Lung (tissue), 12 donors: ENCODE results near the gene FGD5. TPM values are rescaled to one million over a fixed set of nuclear protein-coding genes. Genes with fewer than 3 reads are reported as not detected.

Experiments used
- ATAC-seq: fragments of 200-7000 bp; cut with Tn5 transposase; one replicate; pipeline ENCODE4 v1.9.1; 2020; ENCODE audit warnings: moderate number of reproducible peaks; ENCODE audit not compliant: insufficient read depth, low FRiP score
- DNase-seq, 3 donors: peaks; one replicate each; pipeline ENCODE4 v3.0.0-alpha.2; 2013 to 2017
- H3K27ac ChIP-seq, 2 donors: one replicate each; pipeline ENCODE4 v1.5.1; 2013; ENCODE audit warnings: mild to moderate bottlenecking in 2 of 2, moderate library complexity in 2 of 2, control low read depth in 1 of 2, inconsistent platforms in 1 of 2, low read depth in 1 of 2, low read length in 1 of 2
- H3K27me3 ChIP-seq, 3 donors: one replicate each; pipeline ENCODE4 v1.5.1; 2013; ENCODE audit warnings: low read length in 2 of 3; ENCODE audit not compliant: control insufficient read depth in 3 of 3, insufficient read depth in 3 of 3
- H3K36me3 ChIP-seq, 4 donors: one replicate each; pipeline ENCODE4 v1.5.1; 2013; ENCODE audit warnings: low read length in 4 of 4, mild to moderate bottlenecking in 1 of 4, moderate library complexity in 1 of 4; ENCODE audit not compliant: control insufficient read depth in 4 of 4, insufficient read depth in 4 of 4
- H3K4me1 ChIP-seq, 5 donors: one replicate each; pipeline ENCODE4 v1.5.1; 2013; ENCODE audit warnings: low read length in 5 of 5, mild to moderate bottlenecking in 2 of 5, moderate library complexity in 1 of 5; ENCODE audit not compliant: control insufficient read depth in 5 of 5, insufficient read depth in 5 of 5
- H3K4me3 ChIP-seq: one replicate; pipeline ENCODE4 v1.5.1; 2013; ENCODE audit warnings: mild to moderate bottlenecking, control low read depth, moderate library complexity
- H3K9ac ChIP-seq, 2 donors: one replicate each; pipeline ENCODE4 v1.5.1; 2013; ENCODE audit warnings: low read length in 2 of 2, control low read depth in 1 of 2; ENCODE audit not compliant: insufficient read depth in 1 of 2
- H3K9me3 ChIP-seq, 4 donors: one replicate each; pipeline ENCODE4 v1.5.1; 2013; ENCODE audit warnings: low read length in 3 of 4, mild to moderate bottlenecking in 1 of 4, moderate library complexity in 1 of 4; ENCODE audit not compliant: control insufficient read depth in 4 of 4, insufficient read depth in 3 of 4
- WGBS, 2 donors: extraction: QIAGEN DNeasy Blood & Tissue Kit; methylation state at CpG; one replicate each; pipeline ENCODE4 v1.1.7; 2013; 5-methylcytosine and 5-hydroxymethylcytosine counted together
- polyA plus RNA-seq, 2 donors: library from polyadenylated mRNA; stranded (reverse); fragments of 200-250 nt; gene quantifications; one replicate each; pipeline ENCODE4 v1.2.1, GENCODE V29; 2013
- total RNA-seq, 2 donors: library from RNA; depleted of rRNA in 1 of 2; stranded (reverse); fragments of >200 nt in 1 of 2; gene quantifications; one replicate each; pipeline ENCODE4 v1.2.1, GENCODE V29; 2014 to 2021
- TF ChIP-seq, protein P1 (sequence below): IDR thresholded peaks from 2 replicates; pipeline ENCODE4 v1.5.1; 2012; ENCODE audit warnings: mild to moderate bottlenecking; ENCODE audit errors: control extremely low read depth, extremely low read depth
- donor health status: control.
- donor health status: control.
- donor health status: Bipolar disorder and iron deficiency.
- donor health status: healthy.
- donor health status: DM: yes; HTN: yes; CAD: no.

Gene FGD5
- total and polyA plus RNA-seq, 4 donors, result 14.6 to 58.5 (median 32.2) TPM

DNA sequence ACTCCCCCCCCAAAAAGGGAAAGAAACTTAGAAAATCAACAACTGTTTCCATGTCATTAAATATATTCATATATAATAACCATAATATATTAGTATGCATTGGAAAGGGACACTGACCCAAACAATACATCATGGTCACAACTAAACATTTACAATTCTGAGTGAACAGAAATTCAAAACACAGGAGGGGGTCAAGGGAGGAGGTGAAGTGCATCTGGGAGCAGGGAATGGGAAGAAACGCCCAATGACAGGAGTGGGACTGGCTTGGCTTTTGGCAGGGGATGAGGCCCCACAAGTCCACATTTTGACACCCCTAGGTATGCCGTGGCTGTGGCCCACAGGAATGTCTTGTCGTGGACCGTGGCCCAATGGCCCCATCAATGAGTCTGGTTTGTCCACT, 41.1 kb downstream of the FGD5 start:
- no peak for ATAC-seq
- no peak for DNase-seq
- 74 to 93% methylated on average over 4 of the region's 4 CpGs for WGBS, 2 donors

DNA sequence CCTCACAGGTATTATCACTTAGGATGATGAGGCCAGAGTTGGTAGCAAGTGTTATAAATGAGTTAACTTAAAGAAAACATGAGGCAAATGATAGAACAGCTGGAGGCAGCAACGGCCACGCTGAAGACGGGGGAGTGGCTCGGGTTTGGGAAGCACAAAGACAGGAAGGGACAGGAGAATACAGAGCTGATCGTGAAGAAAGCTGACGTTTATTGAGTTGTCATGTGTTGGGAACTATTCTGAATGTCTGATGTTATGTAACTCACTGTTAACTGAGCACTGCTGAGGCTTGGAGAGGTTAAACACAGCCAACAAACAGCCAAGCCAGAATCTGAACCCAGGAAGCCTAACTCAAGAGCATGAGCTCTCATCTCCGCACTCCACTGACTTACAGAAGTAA, 42.3 kb downstream of the FGD5 start:
- Histone ChIP-seq H3K9me3 (peaks cover 0 to 1% (median 0%) of the 10 kb centered on the region in 4 donors), H3K27ac (peak overlapping the region in 1 of 2 donors; percentile 78), H3K27me3 (no peaks in the 10 kb centered on the region), H3K36me3 (peaks cover 0 to 6% (median 2%) of the 10 kb centered on the region in 4 donors), H3K4me1 (peaks cover 0 to 25% (median 9%) of the 10 kb centered on the region in 5 donors), H3K4me3 (no peak overlapping the region), H3K9ac (no peak overlapping the region)
- 25 to 43% methylated on average over 7 of the region's 7 CpGs for WGBS, 2 donors
- DNase-seq (peak; percentile 53 to 81 (median 68)), ATAC-seq (no peak)
- TF ChIP-seq, protein P1, sequence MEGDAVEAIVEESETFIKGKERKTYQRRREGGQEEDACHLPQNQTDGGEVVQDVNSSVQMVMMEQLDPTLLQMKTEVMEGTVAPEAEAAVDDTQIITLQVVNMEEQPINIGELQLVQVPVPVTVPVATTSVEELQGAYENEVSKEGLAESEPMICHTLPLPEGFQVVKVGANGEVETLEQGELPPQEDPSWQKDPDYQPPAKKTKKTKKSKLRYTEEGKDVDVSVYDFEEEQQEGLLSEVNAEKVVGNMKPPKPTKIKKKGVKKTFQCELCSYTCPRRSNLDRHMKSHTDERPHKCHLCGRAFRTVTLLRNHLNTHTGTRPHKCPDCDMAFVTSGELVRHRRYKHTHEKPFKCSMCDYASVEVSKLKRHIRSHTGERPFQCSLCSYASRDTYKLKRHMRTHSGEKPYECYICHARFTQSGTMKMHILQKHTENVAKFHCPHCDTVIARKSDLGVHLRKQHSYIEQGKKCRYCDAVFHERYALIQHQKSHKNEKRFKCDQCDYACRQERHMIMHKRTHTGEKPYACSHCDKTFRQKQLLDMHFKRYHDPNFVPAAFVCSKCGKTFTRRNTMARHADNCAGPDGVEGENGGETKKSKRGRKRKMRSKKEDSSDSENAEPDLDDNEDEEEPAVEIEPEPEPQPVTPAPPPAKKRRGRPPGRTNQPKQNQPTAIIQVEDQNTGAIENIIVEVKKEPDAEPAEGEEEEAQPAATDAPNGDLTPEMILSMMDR, result no peak

More for the DNA sequence above, 41.1 kb downstream of the FGD5 start:
- Histone ChIP-seq H3K4me3 (no peak overlapping the region), H3K9ac (no peak overlapping the region), H3K4me1 (peaks cover 0 to 25% (median 9%) of the 10 kb centered on the region in 5 donors), H3K27me3 (no peaks in the 10 kb centered on the region), H3K27ac (no peak overlapping the region), H3K36me3 (no peaks in the 10 kb centered on the region), H3K9me3 (peaks cover 0 to 1% (median 0%) of the 10 kb centered on the region in 4 donors)
- TF ChIP-seq, protein P1, result no peak

DNA sequence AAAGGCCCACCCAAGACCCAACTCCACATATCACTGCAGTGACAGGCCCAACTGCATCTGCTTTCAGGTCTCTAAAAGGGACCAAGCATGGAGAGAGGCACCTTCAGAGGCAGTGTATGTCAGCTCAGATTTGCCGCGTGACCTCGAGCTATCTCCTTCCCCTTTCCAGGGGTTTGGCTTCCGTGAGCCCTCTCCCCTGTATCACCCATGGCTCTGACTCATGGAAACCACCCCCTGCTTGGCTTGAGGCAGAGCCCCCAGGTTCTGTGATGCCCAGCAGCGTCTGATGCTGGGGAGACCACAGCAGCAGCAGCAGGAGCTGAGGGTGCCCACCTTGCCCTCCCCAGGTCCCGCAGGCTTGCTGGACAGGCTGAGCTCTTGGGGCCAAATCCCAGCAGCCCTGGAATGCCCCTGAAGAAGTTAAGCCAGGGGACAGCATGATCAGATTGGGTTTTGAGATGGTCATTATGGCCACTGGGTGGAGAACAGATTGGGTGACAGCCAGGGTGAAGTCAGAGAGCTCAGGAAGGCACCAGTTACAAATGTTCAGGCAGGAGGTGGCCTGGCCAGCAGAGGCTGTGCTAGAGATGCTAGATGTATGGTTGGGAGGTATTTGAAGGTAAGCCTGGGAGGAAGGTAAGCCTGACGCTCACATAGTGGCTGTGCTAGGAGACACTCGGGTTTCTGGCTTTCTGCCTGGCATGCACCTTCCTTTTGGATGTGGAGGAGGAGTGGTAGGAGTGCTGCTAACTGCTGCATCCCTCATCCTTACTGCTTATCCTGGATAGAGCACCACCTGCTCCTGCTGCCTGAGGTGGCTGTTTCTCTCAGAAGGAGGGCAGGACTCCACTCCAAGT, 42.9 kb downstream of the FGD5 start:
- Histone ChIP-seq H3K27me3 (no peaks in the 10 kb centered on the region), H3K27ac (peak overlapping the region; percentile 15 to 78), H3K9ac (no peak overlapping the region), H3K36me3 (peaks cover 0 to 7% (median 2%) of the 10 kb centered on the region in 4 donors), H3K4me1 (peaks cover 0 to 25% (median 9%) of the 10 kb centered on the region in 5 donors), H3K4me3 (no peak overlapping the region), H3K9me3 (peaks cover 0 to 1% (median 0%) of the 10 kb centered on the region in 4 donors)
- DNase-seq (no peak), ATAC-seq (no peak)
- TF ChIP-seq, protein P1, result no peak
- 49 to 63% methylated on average over 8 of the region's 8 CpGs for WGBS, 2 donors
